GM10248 (cell line): ENCODE results near the gene CADM2.
"Not testable (repeated sequence)": the region's sequence is repeated elsewhere in the genome, so short reads cannot be mapped to it uniquely, and the experiment has no call there.

Source experiments
- CTCF ChIA-PET: fragments of 300-600 bp; sonication (Branson Sonifier 250); formaldehyde crosslinking; extraction: SDS; loops from one replicate; lab custom pipeline; 2021; ENCODE audit warnings: antibody characterized with exemption; lab: Yijun Ruan, JAX
- POLR2A ChIA-PET: fragments of 350-650 bp; sonication (Branson Sonifier 250); formaldehyde crosslinking; extraction: SDS; loops from one replicate; lab custom pipeline; 2020; ENCODE audit warnings: antibody characterized with exemption; lab: Yijun Ruan, JAX
- DNase-seq: peaks from one replicate; pipeline ENCODE4 v3.0.0; 2012; ENCODE audit errors: extremely low spot score
- TF ChIP-seq, protein P1 (sequence below): IDR thresholded peaks from 2 replicates; pipeline ENCODE4 v1.5.1; 2012; ENCODE audit warnings: mild to moderate bottlenecking, low read depth; ENCODE audit errors: extremely low read depth, missing control alignments, control extremely low read depth

The CADM2 gene

DNA sequence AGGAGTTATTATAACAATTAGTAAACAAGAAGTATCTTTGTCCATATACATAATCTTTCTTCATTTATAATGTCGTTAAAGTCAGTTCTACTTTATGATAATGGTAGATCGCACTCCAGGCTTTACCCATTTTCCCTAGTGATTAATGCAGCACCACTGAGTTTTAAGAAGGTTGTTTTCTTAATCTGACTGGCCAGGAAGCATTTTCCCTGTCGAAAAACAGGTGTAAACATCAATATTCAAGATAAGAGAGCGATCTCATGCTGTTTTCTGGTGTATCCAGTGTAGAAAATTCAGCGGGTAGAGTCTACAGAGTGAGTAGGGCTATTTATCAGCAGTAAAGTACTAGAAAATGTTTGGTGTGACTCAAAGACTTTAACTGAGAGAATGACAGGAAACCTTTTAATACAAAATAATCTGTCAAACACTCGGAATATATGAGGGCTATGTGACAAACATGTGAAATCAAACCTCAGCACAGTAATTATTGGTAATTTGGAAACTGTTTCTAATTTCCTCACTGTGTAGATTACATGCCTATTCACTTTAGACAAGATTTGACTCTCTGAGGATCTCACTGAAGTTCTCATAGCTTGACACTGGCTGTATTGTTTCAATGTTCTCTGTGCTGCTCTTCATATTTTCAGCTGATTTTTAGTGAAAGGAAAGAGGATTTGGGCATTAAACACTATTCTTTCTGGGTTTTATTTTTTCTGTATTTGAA is 1019.0 kb downstream of the CADM2 start:
- CTCF ChIA-PET = no interaction called here
- TF ChIP-seq, protein P1, sequence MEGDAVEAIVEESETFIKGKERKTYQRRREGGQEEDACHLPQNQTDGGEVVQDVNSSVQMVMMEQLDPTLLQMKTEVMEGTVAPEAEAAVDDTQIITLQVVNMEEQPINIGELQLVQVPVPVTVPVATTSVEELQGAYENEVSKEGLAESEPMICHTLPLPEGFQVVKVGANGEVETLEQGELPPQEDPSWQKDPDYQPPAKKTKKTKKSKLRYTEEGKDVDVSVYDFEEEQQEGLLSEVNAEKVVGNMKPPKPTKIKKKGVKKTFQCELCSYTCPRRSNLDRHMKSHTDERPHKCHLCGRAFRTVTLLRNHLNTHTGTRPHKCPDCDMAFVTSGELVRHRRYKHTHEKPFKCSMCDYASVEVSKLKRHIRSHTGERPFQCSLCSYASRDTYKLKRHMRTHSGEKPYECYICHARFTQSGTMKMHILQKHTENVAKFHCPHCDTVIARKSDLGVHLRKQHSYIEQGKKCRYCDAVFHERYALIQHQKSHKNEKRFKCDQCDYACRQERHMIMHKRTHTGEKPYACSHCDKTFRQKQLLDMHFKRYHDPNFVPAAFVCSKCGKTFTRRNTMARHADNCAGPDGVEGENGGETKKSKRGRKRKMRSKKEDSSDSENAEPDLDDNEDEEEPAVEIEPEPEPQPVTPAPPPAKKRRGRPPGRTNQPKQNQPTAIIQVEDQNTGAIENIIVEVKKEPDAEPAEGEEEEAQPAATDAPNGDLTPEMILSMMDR = no peak
- no peak for DNase-seq
- POLR2A ChIA-PET = no interaction called here

DNA sequence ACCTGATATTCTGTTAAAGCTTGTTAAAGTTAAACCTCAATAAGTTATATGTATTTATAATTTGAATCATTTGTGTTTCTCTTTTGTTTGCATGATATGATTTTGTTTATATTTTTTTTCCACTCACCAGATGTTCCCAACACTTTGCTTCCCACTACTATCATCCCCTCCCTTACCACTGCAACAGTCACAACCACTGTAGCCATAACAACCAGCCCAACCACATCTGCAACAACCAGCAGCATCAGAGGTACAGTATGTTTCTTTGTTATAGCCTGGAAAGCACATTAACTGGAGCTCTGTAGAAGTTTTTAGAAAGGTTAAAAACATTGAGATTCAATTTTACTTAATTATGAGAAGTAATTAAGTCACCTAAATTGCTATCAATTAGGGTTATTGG is 1020.2 kb downstream of the CADM2 start:
- POLR2A ChIA-PET = no interaction called here
- DNase-seq = no peak
- CTCF ChIA-PET = no interaction called here
- TF ChIP-seq, protein P1 = no peak

DNA sequence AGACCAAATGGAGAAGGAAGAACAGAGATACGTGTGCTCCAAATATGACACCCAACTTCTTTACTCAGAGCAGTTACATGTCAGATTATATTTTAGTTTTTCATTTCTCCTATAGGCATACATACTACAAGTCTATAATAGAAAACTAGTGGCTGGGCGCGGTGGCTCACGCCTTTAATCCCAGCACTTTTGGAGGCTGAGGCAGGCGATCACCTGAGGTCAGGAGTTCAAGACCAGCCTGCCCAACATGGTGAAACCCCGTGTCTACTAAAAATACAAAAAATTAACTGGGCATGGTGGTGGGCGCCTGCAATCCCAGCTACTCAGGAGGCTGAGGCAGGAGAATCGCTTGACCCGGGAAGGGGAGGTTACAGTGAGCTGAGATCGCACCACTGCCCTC is 1030.8 kb downstream of the CADM2 start:
- POLR2A ChIA-PET = not testable (repeated sequence)

DNA sequence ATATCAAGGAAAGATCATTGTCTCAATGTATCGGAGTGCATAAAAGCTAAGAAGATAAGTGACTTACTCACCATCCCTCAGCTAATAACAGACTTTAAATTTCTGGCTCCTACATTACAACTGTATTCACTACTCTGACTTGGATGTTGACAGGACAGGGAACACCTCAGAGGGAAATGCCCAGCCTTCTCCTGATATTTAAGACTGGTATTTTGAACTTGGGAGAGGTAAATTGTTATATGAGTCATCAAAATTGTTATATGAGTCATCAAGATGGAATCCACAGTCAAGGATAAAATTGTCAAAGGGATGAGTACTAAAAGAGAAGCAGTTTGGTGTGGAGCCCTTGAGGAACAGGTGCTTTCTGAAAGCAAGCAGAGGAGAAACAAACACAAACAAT is 1070.8 kb downstream of the CADM2 start:
- DNase-seq = no peak
- ChIA-PET POLR2A (no interaction called here), CTCF (no interaction called here)

More for the DNA sequence above, 1030.8 kb downstream of the CADM2 start:
- DNase-seq, CTCF ChIA-PET: not testable (repeated sequence)

DNA sequence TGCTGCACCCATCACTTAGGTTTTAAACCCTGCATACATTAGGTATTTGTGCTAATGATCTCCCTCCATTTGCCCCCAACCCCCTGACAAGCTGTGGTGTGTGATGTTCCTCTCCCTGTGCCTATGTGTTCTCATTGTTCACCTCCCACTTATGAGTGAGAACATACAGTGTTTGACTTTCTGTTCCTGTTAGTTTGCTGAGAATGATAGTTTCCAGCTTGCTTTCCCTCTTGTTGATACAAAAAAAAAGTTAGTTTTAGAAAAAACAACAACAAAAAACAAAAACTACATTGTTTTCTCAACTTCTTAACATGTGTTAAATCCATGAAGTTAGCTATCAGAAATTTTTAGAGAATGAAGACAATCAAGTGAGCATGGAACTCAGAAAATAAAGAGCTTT is 1079.1 kb downstream of the CADM2 start:
- TF ChIP-seq, protein P1 = no peak
- CTCF ChIA-PET = interaction anchor here (0.9 to 1.2 kb wide), 2 partner anchors 17 to 18 kb away, joined by 3 read pairs; no protein-coding TSS in a partner anchor
- POLR2A ChIA-PET = no interaction called here
- DNase-seq = no peak

More for the DNA sequence above, 1070.8 kb downstream of the CADM2 start:
- TF ChIP-seq, protein P1 = no peak

DNA sequence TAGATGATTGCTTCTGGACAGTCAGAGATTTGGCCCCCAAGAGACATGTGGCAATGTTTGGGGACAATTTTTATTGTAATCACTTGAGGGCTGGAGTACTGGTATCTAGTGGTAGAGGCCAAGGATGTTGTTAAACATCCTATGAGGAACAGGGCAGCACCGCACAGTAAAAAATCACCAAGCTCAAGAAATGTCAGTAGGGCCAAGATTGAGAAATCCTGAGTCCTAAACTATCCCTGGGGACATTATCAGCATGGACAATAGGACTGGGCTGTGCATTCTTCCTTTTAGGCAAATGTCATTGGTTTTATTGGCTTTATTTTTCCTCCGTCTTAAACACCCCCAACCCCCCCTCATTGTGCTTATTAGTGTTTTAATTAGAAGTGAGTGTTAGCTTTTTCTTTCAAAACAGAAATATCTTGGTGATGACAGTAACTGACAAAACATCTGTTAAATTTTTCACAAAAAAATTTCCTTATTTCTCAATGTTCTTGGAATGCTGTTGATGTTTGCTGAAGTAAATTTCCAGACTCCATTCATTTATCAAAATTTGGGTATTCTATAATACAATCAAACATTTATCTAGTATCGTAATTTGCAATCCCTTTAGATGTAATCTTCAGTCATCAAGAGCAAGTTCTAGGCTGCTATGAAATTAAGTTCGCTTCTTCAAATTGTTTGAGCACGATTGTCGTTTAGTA is 1087.8 kb downstream of the CADM2 start:
- TF ChIP-seq, protein P1 = no peak
- POLR2A ChIA-PET = no interaction called here
- DNase-seq = no peak
- CTCF ChIA-PET = interaction anchor here (1.0 to 1.6 kb wide), 3 partner anchors 9 to 45 kb away, joined by 3 to 4 read pairs (median 4); no protein-coding TSS in a partner anchor

GRCh38 chr3:86047161-86047560 is 1088.4 kb downstream of the CADM2 start:
- TF ChIP-seq, protein P1 = no peak
- POLR2A ChIA-PET = no interaction called here
- DNase-seq = no peak
- CTCF ChIA-PET = interaction anchor here (1.0 to 1.6 kb wide), 3 partner anchors 8 to 45 kb away, joined by 3 to 4 read pairs (median 4); no protein-coding TSS in a partner anchor
